IPS DF 4.7 (cell line): Measurements from ENCODE around the gene RBM42.

Experiments used
- DNase-seq: peaks from one replicate; pipeline ENCODE4 v3.0.0-alpha.2; 2013; ENCODE audit warnings: low spot score; ENCODE audit errors: extremely low read depth

Gene RBM42

GRCh38 chr19:35619290-35619923 lies 9.4 kb upstream of the RBM42 start:
- DNase-seq, result no peak

GRCh38 chr19:35620001-35620400 lies 8.8 kb upstream of the RBM42 start:
- no peak for DNase-seq

GRCh38 chr19:35621708-35622107 lies 7.1 kb upstream of the RBM42 start:
- no peak for DNase-seq

- DNase-seq, result no peak
Observed at GRCh38 chr19:35622750-35623149, 6.1 kb upstream of the RBM42 start.

GRCh38 chr19:35623327-35624010 lies 5.4 kb upstream of the RBM42 start:
- no peak for DNase-seq

GRCh38 chr19:35628264-35628564 lies 622 bp upstream of the RBM42 start:
- no peak for DNase-seq

GRCh38 chr19:35629332-35629633 lies 447 bp downstream of the RBM42 start:
- DNase-seq, result no peak

GRCh38 chr19:35633727-35634440 lies 5.0 kb downstream of the RBM42 start:
- DNase-seq, result no peak

GRCh38 chr19:35636651-35637050 lies 7.8 kb downstream of the RBM42 start:
- no peak for DNase-seq

- DNase-seq, result no peak
Observed at GRCh38 chr19:35637165-35637564, 8.3 kb downstream of the RBM42 start.

GRCh38 chr19:35639321-35639639 lies 10.4 kb downstream of the RBM42 start:
- no peak for DNase-seq

GRCh38 chr19:35639863-35640262 lies 11.0 kb downstream of the RBM42 start:
- DNase-seq, result no peak

- no peak for DNase-seq
Observed at GRCh38 chr19:35641515-35642151, 12.8 kb downstream of the RBM42 start, which contains the start of gene ETV2. TSS of gene ETV2 (plus strand) at chr19:35641745. CDS start at chr19:35642461, 716 bp downstream.

- no peak for DNase-seq
Observed at GRCh38 chr19:35642312-35642711, 13.5 kb downstream of the RBM42 start.

GRCh38 chr19:35642798-35643254 lies 14.0 kb downstream of the RBM42 start:
- no peak for DNase-seq

GRCh38 chr19:35643255-35644205 lies 14.7 kb downstream of the RBM42 start:
- no peak for DNase-seq

GRCh38 chr19:35644206-35644986 lies 15.6 kb downstream of the RBM42 start:
- no peak for DNase-seq

- DNase-seq, result no peak
Observed at GRCh38 chr19:35644987-35645679, 16.3 kb downstream of the RBM42 start.

- no peak for DNase-seq
Observed at GRCh38 chr19:35645680-35646511, 17.1 kb downstream of the RBM42 start.
